SK-N-SH treated with all-trans-retinoic acid at 6 μM for 48 hours (cell line): ENCODE data around the gene NFKBIB.
A peak's percentile ranks its signal among the peaks of the same experiment; 100 is the strongest.

Experiments
- ATAC-seq: fragments of 200-7000 bp; cut with Tn5 transposase; 3 replicates; pipeline ENCODE4 v1.9.1; 2020; ENCODE audit warnings: mild to moderate bottlenecking, moderate library complexity
- BACH2 ChIP-seq: fragments of 250-450 bp; sonication (Bioruptor Pico); IDR thresholded peaks from 2 replicates; pipeline ENCODE4 v1.9.0; 2021; ENCODE audit warnings: mild to moderate bottlenecking, borderline replicate concordance
- CSDC2 ChIP-seq: fragments of 250-450 bp; sonication (Bioruptor Pico); IDR thresholded peaks from 2 replicates; pipeline ENCODE4 v1.5.0; 2020; ENCODE audit warnings: mild to moderate bottlenecking, moderate library complexity
- ESRRG ChIP-seq: fragments of 250-450 bp; sonication (Bioruptor Pico); IDR thresholded peaks from 2 replicates; pipeline ENCODE4 v1.6.1; 2021; ENCODE audit warnings: mild to moderate bottlenecking
- GLIS3 ChIP-seq: fragments of 250-450 bp; sonication (Bioruptor Pico); IDR thresholded peaks from 2 replicates; pipeline ENCODE4 v1.5.0; 2020; ENCODE audit warnings: mild to moderate bottlenecking, moderate library complexity
- ISL1 ChIP-seq: fragments of 250-450 bp; sonication (Bioruptor Pico); IDR thresholded peaks from 2 replicates; pipeline ENCODE4 v2.1.2; 2022; ENCODE audit warnings: mild to moderate bottlenecking, moderate library complexity
- OSR1 ChIP-seq: fragments of 250-450 bp; sonication (Bioruptor Pico); IDR thresholded peaks from 2 replicates; pipeline ENCODE4 v1.8.0; 2022; ENCODE audit warnings: moderate library complexity, mild to moderate bottlenecking, inconsistent platforms
- PPARA ChIP-seq: fragments of 250-450 bp; sonication (Bioruptor Pico); IDR thresholded peaks from 2 replicates; pipeline ENCODE4 v1.5.0; 2020; ENCODE audit warnings: mild to moderate bottlenecking, borderline replicate concordance
- RARB ChIP-seq: fragments of 250-450 bp; sonication (Bioruptor Pico); IDR thresholded peaks from 2 replicates; pipeline ENCODE4 v1.8.0; 2021; ENCODE audit warnings: mild to moderate bottlenecking, moderate library complexity
- SNAI2 ChIP-seq: fragments of 250-450 bp; sonication (Bioruptor Pico); IDR thresholded peaks from 2 replicates; pipeline ENCODE4 v1.5.0; 2020; ENCODE audit warnings: mild to moderate bottlenecking, moderate library complexity
- TCF4 ChIP-seq: fragments of 250-450 bp; sonication (Bioruptor Pico); IDR thresholded peaks from 2 replicates; pipeline ENCODE4 v1.8.0; 2021; ENCODE audit warnings: mild to moderate bottlenecking, moderate library complexity, borderline replicate concordance
- TOX ChIP-seq: fragments of 250-450 bp; sonication (Bioruptor Pico); IDR thresholded peaks from 2 replicates; pipeline ENCODE4 v1.8.0; 2021; ENCODE audit warnings: mild to moderate bottlenecking, moderate library complexity, borderline replicate concordance
- ZC3H10 ChIP-seq: fragments of 250-450 bp; sonication (Bioruptor Pico); IDR thresholded peaks from 2 replicates; pipeline ENCODE4 v1.5.1; 2021; ENCODE audit warnings: mild to moderate bottlenecking, moderate library complexity
- ZFP30 ChIP-seq: fragments of 450-650 bp; formaldehyde crosslinking; IDR thresholded peaks from 2 replicates; pipeline ENCODE4 v1.5.0; 2022; ENCODE audit warnings: mild to moderate bottlenecking, moderate library complexity
- ZNF565 ChIP-seq: fragments of 450-650 bp; formaldehyde crosslinking; conservative IDR thresholded peaks from 2 replicates; pipeline ENCODE4 v1.5.0; 2020; ENCODE audit warnings: low read depth, mild to moderate bottlenecking, moderate library complexity
- ZNF8 ChIP-seq: fragments of 450-650 bp; formaldehyde crosslinking; IDR thresholded peaks from 2 replicates; pipeline ENCODE4 v1.5.0; 2020; ENCODE audit warnings: mild to moderate bottlenecking, moderate library complexity
- TF ChIP-seq, protein P1 (sequence below): fragments of 250-450 bp; sonication (Bioruptor Pico); IDR thresholded peaks from 2 replicates; pipeline ENCODE4 v1.5.1; 2021; ENCODE audit warnings: mild to moderate bottlenecking, moderate library complexity
- TF ChIP-seq, protein P2 (sequence below): fragments of 250-450 bp; sonication (Bioruptor Pico); IDR thresholded peaks from 2 replicates; pipeline ENCODE4 v1.5.0; 2020; ENCODE audit warnings: mild to moderate bottlenecking, moderate library complexity
- TF ChIP-seq, protein P3 (sequence below): fragments of 250-450 bp; sonication (Bioruptor Pico); IDR thresholded peaks from 2 replicates; pipeline ENCODE4 v1.8.0; 2021; ENCODE audit warnings: low read depth, mild to moderate bottlenecking, moderate library complexity, borderline replicate concordance
- TF ChIP-seq, protein P4 (sequence below): fragments of 250-450 bp; sonication (Bioruptor Pico); IDR thresholded peaks from 2 replicates; pipeline ENCODE4 v1.8.0; 2020; ENCODE audit warnings: mild to moderate bottlenecking, moderate library complexity, borderline replicate concordance
- TF ChIP-seq, protein P5 (sequence below): fragments of 250-450 bp; sonication (Bioruptor Pico); IDR thresholded peaks from 2 replicates; pipeline ENCODE4 v1.5.1; 2020; ENCODE audit warnings: low read depth, mild to moderate bottlenecking, moderate library complexity

The NFKBIB gene

DNA sequence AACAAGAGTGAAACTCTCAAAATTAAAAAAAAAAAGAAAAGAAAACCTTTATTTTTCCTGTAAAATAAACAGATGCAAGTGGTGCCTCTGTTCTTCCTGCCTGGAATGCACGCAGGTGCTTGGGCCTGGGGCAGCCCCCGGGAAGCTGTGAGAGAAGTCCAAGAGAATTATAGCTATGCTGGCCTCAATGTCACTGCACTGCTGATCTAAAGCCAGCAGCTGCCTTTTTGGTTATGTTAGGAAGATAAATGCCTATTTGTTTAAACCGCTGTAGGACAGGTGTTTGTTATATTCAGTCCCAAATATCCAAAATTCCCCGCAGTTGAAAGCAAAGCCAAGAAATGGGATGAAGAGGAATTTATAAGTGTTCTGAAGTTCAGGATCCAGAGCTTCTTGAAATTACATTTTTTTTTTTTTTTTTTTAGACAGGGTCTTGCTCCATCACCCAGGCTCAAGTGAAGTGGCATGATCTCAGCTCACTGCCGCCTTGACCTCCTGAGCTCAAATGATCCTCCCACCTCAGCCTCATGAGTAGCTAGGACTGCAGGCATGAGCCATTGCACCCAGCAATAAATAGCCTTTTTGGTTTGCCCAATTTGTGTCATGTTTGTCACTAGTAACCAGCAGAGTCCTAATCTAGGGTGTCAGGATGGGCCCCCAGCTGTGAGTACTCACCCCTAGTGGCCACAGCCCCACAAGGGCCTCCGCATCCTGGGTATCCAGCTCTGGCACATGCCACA, 23.9 kb upstream of the NFKBIB start:
- TF ChIP-seq ESRRG (CRISPR knock-in tag) (no peak), PPARA (CRISPR knock-in tag) (no peak), ZFP30 (CRISPR knock-in tag) (no peak), CSDC2 (CRISPR knock-in tag) (no peak), TCF4 (CRISPR knock-in tag) (no peak), RARB (no peak), SNAI2 (no peak), ISL1 (CRISPR knock-in tag) (no peak), TOX (CRISPR knock-in tag) (no peak), ZNF8 (CRISPR knock-in tag) (no peak), BACH2 (CRISPR knock-in tag) (no peak), ZNF565 (no peak), OSR1 (no peak), GLIS3 (CRISPR knock-in tag) (no peak), ZC3H10 (CRISPR knock-in tag) (no peak)
- TF ChIP-seq, protein P1, sequence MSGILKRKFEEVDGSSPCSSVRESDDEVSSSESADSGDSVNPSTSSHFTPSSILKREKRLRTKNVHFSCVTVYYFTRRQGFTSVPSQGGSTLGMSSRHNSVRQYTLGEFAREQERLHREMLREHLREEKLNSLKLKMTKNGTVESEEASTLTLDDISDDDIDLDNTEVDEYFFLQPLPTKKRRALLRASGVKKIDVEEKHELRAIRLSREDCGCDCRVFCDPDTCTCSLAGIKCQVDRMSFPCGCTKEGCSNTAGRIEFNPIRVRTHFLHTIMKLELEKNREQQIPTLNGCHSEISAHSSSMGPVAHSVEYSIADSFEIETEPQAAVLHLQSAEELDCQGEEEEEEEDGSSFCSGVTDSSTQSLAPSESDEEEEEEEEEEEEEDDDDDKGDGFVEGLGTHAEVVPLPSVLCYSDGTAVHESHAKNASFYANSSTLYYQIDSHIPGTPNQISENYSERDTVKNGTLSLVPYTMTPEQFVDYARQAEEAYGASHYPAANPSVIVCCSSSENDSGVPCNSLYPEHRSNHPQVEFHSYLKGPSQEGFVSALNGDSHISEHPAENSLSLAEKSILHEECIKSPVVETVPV (CRISPR knock-in tag): no peak
- TF ChIP-seq, protein P2, sequence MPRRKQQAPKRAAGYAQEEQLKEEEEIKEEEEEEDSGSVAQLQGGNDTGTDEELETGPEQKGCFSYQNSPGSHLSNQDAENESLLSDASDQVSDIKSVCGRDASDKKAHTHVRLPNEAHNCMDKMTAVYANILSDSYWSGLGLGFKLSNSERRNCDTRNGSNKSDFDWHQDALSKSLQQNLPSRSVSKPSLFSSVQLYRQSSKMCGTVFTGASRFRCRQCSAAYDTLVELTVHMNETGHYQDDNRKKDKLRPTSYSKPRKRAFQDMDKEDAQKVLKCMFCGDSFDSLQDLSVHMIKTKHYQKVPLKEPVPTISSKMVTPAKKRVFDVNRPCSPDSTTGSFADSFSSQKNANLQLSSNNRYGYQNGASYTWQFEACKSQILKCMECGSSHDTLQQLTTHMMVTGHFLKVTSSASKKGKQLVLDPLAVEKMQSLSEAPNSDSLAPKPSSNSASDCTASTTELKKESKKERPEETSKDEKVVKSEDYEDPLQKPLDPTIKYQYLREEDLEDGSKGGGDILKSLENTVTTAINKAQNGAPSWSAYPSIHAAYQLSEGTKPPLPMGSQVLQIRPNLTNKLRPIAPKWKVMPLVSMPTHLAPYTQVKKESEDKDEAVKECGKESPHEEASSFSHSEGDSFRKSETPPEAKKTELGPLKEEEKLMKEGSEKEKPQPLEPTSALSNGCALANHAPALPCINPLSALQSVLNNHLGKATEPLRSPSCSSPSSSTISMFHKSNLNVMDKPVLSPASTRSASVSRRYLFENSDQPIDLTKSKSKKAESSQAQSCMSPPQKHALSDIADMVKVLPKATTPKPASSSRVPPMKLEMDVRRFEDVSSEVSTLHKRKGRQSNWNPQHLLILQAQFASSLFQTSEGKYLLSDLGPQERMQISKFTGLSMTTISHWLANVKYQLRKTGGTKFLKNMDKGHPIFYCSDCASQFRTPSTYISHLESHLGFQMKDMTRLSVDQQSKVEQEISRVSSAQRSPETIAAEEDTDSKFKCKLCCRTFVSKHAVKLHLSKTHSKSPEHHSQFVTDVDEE (CRISPR knock-in tag): no peak
- TF ChIP-seq, protein P3, sequence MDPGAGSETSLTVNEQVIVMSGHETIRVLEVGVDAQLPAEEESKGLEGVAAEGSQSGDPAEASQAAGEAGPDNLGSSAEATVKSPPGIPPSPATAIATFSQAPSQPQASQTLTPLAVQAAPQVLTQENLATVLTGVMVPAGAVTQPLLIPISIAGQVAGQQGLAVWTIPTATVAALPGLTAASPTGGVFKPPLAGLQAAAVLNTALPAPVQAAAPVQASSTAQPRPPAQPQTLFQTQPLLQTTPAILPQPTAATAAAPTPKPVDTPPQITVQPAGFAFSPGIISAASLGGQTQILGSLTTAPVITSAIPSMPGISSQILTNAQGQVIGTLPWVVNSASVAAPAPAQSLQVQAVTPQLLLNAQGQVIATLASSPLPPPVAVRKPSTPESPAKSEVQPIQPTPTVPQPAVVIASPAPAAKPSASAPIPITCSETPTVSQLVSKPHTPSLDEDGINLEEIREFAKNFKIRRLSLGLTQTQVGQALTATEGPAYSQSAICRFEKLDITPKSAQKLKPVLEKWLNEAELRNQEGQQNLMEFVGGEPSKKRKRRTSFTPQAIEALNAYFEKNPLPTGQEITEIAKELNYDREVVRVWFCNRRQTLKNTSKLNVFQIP (CRISPR knock-in tag): no peak
- TF ChIP-seq, protein P4, sequence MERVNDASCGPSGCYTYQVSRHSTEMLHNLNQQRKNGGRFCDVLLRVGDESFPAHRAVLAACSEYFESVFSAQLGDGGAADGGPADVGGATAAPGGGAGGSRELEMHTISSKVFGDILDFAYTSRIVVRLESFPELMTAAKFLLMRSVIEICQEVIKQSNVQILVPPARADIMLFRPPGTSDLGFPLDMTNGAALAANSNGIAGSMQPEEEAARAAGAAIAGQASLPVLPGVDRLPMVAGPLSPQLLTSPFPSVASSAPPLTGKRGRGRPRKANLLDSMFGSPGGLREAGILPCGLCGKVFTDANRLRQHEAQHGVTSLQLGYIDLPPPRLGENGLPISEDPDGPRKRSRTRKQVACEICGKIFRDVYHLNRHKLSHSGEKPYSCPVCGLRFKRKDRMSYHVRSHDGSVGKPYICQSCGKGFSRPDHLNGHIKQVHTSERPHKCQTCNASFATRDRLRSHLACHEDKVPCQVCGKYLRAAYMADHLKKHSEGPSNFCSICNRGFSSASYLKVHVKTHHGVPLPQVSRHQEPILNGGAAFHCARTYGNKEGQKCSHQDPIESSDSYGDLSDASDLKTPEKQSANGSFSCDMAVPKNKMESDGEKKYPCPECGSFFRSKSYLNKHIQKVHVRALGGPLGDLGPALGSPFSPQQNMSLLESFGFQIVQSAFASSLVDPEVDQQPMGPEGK: no peak

DNA sequence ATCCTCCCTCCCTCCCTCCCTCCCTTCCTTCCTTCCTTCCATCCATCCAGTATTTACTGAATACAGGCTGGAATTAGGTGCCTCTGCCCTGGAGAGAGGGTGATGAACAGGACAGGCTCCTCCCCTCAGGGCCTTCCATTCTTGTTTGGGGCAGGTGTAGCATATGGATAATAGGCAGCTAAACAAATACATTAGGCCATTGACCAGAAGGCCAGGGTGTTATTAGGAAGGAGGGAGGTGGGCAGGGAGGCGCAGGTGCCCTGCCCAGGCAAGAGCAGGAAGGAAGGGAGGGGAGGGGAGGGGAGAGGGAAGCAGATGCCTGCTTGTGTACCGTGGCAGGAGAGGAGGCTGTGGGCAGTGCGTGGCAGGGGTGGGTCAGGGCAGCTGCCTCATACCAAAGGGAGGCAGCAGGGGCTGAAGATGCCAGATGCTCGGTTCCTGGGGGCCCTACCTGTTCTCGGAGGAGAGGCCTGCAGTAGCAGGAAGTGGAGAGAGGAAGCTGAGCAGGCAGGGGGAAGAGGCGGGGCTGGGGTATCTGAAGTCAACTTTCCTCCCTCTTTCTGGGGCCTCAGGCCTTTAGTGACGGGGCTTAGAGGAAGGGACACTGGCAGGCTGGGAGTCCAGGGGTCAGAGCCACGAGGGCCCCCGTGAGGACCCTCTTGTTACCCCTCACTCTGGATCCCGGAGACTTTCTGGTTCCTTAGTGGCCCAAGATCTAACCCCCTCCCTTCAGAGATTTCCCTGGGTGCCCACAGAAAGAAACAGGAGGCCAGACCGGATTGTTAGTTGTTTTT, 21.8 kb upstream of the NFKBIB start, which contains the start of gene RINL:
Gene RINL, minus strand, starts transcription at position 495 of the 794 bp plus-strand sequence. CDS start 1,533 bp downstream, outside the sequence.
- ATAC-seq: peak; percentile 28; the same call in 2 of the 3 replicates
- no peak for TF ChIP-seq CSDC2 (CRISPR knock-in tag)
- TF ChIP-seq TOX (CRISPR knock-in tag): no peak
- TF ChIP-seq ZC3H10 (CRISPR knock-in tag): no peak
- TF ChIP-seq, protein P5, sequence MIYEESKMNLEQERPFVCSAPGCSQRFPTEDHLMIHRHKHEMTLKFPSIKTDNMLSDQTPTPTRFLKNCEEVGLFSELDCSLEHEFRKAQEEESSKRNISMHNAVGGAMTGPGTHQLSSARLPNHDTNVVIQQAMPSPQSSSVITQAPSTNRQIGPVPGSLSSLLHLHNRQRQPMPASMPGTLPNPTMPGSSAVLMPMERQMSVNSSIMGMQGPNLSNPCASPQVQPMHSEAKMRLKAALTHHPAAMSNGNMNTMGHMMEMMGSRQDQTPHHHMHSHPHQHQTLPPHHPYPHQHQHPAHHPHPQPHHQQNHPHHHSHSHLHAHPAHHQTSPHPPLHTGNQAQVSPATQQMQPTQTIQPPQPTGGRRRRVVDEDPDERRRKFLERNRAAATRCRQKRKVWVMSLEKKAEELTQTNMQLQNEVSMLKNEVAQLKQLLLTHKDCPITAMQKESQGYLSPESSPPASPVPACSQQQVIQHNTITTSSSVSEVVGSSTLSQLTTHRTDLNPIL (CRISPR knock-in tag): no peak
- TF ChIP-seq, protein P1 (CRISPR knock-in tag): no peak
- TF ChIP-seq, protein P3 (CRISPR knock-in tag): no peak
- TF ChIP-seq ESRRG (CRISPR knock-in tag): no peak

More for the DNA sequence above, 23.9 kb upstream of the NFKBIB start:
- ATAC-seq: no peak
